Hematopoietic multipotent progenitor cell treated with erythropoietin and hydrocortisone succinate and interleukin-3 and kit ligand, for 8 days (in vitro differentiated cells): Measurements from ENCODE around the gene EOMES.
A peak's percentile ranks its signal among the peaks of the same experiment; 100 is the strongest.

Experiments
- DNase-seq: peaks from one replicate; pipeline ENCODE4 v3.0.0-alpha.2; 2015

EOMES gene

GRCh38 chr3:27719314-27720003 lies 2.7 kb downstream of the EOMES start:
- DNase-seq = no peak

DNA sequence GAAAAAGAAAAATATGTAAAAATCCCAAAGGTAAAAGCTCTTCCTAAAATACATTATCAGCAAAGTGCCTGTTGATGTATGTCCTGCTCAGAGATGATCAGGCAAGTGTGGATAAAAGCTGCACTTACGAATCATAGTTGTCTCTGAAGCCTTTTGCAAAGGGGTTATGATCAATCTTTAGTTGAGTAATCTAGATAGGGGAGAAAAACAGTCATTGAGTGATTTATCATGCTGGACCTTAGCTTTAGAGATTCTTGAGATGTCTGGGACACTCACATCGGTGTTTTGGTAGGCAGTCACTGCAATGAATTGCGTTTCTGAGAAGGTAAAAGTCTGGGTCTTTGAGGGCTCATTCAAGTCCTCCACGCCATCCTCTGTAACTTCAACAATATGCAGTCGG lies 3.7 kb downstream of the EOMES start:
- DNase-seq = no peak

GRCh38 chr3:27717200-27717852 lies 4.8 kb downstream of the EOMES start:
- no peak for DNase-seq

- DNase-seq = no peak
Observed at GRCh38 chr3:27716309-27716708, 5.8 kb downstream of the EOMES start.

GRCh38 chr3:27715863-27716262 lies 6.3 kb downstream of the EOMES start:
- DNase-seq = no peak

GRCh38 chr3:27715454-27715806 lies 6.7 kb downstream of the EOMES start:
- no peak for DNase-seq

DNA sequence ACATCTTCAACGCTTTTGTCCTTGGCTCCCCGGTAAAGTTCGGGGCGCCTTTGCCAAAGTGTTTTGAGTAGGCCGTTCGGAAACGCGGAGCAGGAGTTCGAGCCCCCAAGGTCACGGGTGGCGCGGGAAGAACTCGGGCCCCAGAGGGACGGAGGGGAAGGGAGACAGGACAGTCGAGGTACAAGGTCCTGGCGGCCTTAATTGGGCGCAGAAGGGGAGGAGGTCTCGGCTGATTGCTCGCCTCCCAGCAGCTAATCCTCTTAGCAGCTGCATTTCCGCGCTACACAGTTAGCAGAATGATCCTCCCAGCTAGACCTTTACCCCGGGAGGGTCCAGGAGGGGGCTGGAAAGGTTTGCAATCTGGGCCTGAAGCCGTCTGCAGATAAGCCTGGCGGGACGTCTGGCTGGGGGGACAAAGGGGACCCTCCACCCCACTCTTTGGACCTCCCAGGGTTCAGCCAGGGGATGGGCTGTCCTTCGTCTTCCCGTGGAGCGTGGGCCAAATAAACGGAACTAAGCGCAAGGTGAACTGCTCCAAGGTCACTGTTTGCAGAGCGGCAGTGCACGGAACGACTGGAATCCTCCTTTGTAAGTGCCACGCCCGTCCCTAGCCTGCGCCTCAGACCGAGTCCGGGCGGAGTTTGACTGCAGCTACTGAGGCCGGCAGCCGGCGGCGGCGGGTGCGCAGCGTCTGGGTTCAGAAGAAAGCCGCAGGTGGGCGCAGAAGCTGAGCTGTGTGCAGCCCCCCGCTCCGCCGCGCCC lies 7.2 kb downstream of the EOMES start:
- DNase-seq = no peak

DNA sequence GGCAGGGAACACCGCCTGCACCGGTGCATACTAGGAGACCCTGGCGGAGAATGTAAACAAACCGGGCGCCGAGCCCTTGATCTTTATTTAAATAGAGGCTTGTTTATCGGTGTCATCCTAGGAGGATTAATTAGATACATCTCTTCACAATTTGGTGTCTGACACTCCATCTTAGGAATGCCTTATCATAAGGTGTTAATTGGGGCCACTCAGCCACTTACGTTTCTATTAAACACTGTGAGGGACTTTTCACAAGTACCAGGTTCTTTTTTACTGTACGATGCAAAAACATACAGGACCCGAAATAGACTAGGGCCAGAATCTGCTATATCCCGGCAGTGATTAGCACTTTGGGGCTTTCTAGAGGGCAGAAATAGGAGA lies 8.0 kb downstream of the EOMES start:
- DNase-seq = no peak

GRCh38 chr3:27713435-27714145 lies 8.5 kb downstream of the EOMES start:
- no peak for DNase-seq

- no peak for DNase-seq
Observed at GRCh38 chr3:27713078-27713423, 9.1 kb downstream of the EOMES start.

- peak; percentile 65 for DNase-seq
Observed at GRCh38 chr3:27712136-27713077, 9.7 kb downstream of the EOMES start.

DNA sequence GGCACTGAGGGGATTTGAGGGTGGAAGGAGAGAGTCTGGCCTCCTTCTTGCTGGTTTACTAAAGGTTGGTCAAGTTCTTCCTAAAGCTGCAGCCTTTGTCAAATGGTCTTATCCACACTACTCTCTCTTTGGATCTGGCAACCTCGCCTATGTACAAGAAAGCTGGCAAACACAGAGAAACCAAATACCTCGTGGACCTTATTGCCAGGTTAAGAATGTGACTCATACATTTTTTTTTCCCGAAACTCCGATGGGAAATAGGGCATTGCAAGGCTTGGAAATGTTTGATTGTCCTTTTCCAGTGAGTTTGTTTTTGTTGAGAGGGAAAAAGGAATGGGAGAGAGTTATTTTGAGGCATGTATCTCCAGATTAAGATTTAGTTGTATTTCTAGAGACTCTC lies 13.9 kb downstream of the EOMES start:
- no peak for DNase-seq

DNA sequence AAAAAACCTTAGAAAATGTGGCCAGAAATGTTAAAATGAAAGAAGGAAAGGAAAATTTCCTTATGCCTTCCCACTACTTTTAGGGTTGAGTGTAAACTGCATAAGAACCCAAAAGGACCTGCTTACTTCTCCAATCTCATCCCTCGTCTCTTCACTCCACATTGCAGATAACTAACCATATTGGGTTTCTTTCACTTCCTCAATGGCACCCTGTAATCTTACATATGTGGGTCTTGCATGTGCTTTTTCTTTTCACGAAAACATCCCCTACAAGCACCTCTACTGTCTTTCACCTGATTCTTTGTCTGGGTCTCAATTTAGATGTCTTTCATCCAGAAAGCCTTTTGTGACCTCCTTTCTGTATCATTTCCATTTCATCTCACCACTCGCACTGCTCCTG lies 23.1 kb downstream of the EOMES start:
- DNase-seq = no peak

DNA sequence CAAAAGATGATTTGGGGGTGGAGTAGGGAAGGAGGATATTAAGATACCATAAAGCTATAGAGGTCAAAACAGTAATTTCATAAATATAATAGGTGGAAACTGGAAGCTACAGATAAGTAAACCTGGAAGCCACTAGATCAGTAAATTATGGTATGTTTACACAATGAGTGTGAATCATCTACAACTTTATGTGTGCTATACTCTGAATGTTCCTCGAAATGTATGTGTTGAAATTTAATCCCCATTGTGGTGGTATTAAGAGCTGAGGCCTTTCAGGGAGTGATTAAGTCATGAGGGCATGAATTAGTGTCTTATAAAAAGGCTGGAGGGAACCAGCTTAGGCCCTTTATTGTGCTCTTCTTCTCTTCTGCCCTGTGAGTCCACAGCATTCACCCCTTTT lies 25.2 kb downstream of the EOMES start:
- no peak for DNase-seq

DNA sequence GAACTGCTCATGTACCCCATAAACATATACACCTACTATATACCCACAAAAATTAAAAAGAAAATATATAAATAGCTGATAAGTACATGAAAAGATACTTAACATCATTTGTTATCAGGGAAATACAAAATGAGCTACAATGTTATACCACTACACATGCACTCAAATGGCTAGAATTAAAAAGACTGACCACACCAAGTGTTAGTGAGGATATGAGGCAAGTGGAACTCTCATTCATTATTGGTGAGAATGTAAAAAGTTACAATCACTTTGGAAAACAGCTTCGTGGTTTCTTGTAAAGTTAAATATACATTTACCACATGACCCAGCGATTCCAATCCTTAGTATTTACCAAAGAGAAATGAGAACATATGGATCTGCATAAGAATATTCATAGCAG lies 26.5 kb downstream of the EOMES start:
- no peak for DNase-seq

- no peak for DNase-seq
Observed at GRCh38 chr3:27688053-27688452, 34.1 kb downstream of the EOMES start.

DNA sequence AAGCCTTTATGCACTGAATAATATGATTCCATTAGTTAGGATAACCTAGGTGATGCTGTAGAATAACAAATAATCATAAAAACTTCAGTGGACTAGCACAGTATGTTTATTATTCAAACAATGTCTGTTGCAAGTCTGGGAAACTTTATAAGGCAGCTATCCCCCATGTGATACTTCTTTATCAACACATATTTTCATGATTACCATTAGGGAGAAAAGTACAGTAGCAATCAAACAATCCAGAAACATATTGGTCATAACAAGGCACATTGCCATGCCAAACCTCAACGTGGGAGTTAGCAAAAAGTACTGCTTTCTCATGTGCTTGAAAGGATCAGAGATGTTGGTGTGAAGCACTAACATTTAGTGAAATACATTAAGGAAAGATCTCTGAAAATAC lies 35.5 kb downstream of the EOMES start:
- DNase-seq = no peak

- no peak for DNase-seq
Observed at GRCh38 chr3:27685474-27685873, 36.6 kb downstream of the EOMES start.

- no peak for DNase-seq
Observed at GRCh38 chr3:27684302-27684701, 37.8 kb downstream of the EOMES start.

DNA sequence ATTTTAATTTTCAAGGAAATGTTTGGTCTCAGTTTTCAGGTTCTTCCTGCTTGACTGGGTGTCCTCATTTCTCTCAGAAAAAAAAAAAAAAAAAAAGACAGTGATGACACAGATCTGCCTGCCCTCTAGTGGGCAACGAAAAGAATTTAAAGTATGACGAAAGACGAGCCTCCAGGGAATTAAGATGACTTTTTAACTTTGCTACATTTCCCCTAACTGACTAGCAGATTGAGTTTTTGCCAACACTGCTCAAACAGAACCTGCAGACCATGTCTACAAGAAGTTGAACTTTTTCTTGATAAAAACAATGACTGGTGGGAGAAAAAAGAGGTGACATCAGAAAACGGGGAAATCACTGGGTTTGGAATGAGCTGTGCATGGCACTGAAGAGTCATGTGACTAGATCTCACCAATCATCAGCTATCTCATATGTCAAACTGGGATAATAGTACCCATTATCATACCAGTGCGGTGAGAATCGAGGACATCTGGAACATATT lies 40.8 kb downstream of the EOMES start:
- peak; percentile 73 for DNase-seq

GRCh38 chr3:27680517-27681246 lies 41.4 kb downstream of the EOMES start:
- no peak for DNase-seq

DNA sequence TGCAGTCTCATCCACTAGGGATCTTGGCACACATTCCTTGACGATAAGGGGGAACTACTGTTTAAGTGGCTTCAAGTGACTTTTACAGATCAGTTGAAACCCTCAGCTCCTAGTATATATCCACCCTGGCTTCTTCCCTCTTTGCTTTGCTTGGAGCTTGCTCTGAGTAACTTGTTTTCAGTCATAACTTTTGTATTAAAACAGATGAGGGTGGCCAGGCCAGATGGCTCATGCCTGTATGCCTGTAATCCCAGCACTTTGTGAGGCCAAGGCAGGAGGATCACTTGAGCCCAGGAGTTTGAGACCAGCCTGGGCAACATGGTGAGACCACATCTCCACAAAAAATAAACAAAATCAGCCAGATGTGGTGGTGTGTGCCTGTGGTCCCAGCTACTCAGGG lies 42.4 kb downstream of the EOMES start:
- DNase-seq = no peak
